GM04504 (cell line): ENCODE measurements around the gene TCF7L1.

Experiments used
- DNase-seq: peaks from one replicate; pipeline ENCODE4 v3.0.0-alpha.2; 2012; ENCODE audit warnings: low read depth

The TCF7L1 gene

DNA sequence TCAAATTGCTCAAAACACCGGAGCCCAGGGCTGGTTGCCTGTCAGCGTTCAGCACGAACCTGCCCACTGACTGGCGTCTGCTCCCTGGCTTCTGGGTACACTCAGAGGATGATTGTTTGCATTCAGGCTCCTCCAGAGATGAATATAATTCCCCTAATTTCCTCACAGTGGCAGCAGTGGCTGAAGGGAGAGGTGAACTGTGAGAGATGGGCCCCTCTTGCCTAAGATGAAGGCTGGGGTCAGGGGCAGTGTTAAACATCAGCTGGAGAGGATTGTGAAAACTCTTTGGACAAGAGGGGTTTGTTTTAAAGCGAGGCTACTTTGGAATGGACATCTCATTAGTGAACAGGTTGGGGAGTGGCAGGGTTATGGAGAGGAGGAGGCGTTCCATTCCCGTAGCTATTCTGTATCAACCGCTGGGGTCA is 31.0 kb downstream of the TCF7L1 start:
- no peak for DNase-seq

DNA sequence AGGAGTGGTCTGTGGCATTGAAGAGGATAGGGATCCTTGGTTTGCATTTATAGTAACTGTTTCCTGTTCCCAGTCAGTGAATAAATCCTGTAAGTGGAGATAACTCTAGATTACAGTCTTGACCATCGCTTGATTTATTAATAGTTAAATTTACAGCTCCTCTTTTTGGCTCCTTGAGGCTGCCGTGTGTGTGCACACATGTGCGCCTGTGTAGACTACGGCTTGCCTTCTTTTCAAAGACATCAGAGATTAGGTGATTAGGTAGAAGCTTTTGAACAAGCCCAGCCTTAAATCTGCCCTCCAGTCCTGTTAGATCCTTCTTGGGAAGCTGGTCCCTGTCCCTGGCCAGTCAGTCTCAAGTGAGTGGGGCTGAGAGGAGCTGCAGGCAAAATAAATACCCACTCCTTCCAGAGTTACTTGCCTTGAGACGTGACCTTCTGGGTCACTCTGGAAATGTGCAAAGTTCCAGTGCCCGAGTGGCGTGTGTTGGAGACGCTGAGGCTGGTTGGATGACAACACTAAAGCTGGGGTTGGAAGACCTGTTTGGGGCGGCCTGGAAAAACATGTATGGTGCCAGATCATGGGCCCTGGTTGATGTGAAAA is 32.0 kb downstream of the TCF7L1 start:
- DNase-seq: no peak

DNA sequence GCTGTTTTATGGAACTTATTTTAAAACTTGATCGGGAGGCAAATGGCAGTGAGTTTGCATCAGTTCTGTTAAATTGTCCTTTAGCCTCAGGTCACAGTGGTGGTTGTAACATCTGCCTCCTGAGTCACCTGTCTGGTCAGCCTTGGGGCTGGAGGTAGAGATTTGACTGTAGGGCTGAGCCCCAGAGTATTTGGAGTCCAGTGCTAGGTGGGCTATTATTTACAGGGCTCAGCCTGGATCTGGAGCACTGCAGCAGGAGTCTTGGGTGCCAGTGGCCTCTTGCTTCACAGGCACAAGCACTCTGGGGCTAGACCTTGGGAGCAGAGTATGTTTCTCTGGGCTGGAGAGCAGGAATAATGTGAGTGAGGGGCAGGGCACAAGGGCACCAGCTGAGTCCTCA is 32.8 kb downstream of the TCF7L1 start:
- DNase-seq: no peak

DNA sequence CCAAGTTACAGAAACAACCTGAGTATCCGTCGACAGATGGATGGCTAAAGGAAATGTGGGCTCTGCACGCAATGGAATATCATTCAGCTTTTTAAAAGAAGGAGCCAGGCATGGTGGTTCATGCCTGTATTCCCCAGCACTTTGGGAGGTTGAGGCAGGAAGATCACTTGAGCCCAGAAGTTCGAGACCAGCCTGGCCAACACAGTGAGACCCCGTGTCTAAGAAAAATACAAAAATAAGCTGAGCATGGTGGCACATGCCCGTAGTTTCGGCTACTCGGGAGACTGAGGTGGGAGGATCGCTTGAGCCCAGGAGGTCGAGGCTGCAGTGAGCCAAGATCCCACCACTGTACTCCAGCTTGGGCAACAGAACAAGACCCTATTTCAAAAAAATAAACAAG is 34.3 kb downstream of the TCF7L1 start:
- no peak for DNase-seq

DNA sequence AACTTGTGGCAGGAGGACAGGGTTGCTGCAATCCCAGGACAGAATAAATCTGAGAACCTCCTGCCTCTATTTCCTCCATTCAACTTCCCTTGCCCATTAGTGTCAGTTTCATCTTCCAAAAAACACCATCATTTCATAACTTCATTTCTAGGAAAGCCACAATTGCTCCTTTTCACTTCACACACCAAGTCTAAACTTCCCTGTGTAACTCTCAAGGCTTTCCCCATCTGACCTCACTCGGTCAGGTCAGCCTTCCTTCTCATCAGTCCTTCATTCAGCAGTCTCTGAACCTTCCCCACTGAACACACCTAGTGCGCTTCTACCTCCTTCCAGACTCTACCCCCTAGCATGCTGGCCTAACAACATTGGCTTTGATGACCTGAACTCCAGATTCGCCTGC is 35.8 kb downstream of the TCF7L1 start:
- DNase-seq: no peak

DNA sequence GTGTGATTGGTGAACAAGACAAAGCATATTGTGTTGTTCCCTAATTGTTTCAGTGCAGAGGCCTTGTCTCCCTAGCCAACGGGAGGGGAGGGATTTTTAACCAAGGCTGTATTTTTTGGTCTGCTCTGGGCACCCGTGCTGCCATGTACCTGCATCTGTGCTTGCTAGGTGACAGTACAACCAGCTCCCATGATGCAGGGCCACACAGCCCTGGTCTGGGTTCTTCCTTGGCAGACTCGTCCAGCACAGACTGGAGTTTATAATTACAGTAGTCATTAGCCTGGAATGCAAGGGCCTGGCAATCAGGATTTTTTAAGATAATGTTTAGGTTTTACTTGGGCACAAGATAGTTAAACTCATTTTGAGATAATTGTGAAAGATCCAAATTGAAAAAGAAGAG is 36.4 kb downstream of the TCF7L1 start:
- DNase-seq: no peak

DNA sequence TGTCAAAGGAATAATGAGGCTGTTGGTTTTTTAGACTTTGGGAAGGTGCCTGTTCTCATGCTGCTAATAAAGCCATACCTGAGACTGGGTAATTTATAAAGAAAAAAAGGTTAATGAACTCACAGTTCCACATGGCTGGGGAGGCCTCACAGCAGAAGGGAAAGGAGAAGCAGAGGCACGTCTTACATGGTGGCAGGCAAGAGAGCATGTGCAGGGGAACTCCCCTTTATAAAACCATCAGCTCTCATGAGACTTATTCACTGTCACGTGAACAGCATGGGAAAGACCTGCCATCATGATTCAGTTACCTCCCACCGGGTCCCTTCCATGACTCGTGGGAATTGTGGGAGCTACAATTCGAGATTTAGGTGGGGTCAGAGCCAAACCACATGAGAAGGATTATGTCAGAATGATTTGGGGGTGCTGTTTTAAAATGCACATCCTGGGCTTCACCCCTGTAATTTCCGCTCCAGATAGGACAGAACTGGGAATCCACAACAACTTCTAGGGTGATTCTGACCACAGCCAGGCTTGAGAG is 37.8 kb downstream of the TCF7L1 start:
- no peak for DNase-seq

DNA sequence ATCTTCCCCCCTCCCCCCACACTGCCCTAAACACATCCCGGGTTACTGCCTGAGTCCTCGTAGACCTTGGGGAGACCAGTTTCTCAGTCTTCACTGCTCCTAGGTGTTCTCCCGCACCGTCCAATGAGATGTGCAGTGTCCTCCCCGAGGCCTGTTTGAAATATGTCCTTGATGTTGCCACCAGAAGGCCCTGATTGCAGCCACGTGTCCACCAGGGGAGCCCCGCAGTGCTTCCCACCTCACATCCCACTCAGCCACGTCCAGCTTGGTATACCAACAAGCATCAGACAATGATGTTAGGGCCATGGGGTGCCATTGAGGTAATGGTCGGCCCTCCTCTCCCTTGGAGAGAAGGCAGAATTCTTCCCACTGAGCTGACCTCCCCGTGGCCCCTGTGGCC is 38.7 kb downstream of the TCF7L1 start:
- DNase-seq: no peak

DNA sequence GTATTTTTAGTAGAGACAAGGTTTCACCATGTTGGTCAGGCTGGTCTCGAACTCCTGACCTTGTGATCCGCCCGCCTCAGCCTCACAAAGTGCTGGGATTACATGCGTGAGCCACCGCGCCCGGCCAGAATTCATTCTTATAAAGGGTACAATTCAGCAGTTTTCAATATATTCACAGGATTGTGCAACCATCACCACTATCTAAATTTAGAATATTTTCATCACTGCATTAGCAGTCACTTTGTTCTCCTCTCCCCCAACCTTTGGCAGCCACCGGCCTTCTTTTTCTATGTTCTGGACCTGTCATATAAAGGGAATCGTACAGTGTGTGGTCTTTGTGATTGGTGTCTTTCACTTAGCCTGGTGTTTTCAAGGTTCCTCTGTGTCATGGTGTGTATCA is 40.7 kb downstream of the TCF7L1 start:
- DNase-seq: no peak

DNA sequence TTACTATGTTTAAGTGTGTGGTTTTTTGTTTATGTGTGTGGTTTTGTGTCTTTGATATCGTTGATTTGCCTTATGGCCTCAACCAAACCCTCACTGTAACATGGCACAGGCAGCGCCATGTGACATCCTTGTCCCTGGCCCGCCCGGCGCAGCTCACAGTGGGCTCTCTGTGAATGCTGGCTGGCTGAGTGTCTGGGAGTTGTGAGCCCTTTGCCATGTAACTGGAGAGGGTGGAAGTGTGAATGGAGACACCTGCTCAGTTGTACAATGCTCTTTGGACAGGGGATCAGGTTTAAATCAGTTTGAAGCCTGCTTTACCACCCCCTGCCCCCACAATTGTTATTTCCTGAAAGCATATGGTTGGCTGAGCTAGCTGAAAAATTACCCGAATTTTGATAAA is 41.8 kb downstream of the TCF7L1 start:
- no peak for DNase-seq

DNA sequence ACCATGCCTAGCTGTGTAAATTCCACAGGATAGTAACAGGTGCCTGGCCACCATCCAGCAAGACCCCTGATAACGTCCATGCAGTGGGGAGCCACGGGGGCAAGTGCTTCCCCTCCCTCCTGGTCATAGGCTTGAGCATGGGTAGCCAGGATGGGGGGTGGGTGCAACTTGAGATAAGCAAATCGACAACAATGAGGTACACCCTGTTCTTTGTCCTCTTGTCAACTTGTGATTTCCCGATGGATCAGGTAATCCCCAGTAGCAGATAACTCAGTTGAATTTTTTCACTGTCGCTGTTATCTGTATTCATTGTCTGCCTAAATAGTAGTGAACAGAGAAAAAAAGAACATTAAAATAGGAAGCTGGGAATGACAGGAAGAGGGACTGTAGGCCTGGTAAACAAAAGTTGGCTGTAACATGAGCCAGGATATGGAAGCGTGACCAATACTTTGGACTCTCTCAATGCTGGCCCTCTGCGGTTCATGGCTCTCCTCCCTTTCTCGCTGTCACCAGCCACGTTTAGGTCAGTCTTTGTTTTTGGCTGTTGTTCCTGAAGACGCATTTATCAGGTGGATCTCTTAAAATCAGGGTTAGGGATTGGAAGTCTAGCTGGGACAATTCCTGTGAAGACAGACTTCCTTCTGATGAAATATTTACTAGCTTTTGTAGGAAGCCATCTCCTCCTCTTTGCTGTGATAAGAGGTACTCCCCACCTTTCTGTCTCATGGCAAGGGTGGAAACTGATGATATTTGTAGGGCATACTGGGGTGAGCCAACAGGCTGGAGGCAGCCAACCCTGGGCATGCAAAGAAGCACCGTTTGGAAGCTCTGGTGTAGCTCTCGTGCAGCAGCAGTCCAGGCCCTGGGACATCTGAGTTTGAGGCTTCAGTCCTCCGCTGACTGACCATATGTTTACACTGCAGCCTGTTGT is 42.4 kb downstream of the TCF7L1 start:
- DNase-seq: no peak

DNA sequence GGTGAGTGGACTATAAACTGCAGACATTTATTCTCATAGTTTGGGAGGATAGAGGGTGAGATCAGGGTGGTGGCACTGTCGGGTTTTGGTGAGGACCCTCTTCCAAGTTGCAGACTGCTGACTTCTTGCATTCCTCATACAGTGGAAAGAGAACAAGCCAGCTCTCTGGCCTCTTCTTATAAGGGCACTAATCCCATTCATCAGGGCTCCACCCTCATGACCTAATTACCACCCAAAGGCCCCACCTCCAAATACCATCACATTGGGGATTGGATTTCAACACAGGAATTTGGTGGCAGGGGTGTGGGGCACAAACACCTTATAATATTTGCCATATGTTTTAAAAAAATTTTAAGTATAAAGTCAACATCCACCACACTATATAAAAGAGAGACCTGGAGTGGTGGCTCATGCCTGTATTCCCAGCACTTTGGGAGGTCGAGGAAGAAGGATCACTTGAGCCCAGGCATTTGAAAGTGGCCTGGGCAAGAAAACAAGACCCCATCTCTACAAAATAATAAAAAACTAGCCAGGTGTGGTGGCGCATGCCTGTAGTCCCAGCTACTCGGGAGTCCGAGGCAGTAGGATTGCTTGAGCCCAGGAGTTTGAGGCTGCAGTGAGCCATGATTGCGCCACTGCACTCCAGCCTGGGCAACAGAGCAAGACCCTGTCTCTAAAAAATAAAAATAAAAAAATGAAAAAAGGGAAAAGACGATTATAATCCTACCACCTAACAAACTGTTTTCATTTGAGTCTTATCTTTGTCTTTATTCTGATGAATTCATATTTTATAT is 44.0 kb downstream of the TCF7L1 start:
- DNase-seq: no peak

DNA sequence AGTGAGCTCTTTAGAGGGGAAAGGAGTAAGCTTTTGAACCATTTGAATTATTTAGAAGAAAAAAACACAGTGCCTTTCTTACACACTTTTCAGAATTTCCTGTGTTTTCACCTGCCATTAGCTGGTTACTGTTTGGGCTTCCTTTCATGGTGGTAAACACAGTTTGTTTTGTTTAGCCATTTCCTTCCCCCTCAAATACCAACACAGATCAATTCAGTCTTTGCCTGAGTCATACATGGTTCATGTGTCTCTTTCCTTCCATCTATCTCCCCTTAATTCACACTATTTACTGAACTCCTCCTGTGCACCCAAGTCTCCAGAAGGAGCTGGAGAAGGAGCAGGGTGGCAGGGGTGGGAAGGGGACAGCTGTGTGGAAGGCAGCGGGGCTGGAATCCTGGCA is 45.0 kb downstream of the TCF7L1 start:
- no peak for DNase-seq

DNA sequence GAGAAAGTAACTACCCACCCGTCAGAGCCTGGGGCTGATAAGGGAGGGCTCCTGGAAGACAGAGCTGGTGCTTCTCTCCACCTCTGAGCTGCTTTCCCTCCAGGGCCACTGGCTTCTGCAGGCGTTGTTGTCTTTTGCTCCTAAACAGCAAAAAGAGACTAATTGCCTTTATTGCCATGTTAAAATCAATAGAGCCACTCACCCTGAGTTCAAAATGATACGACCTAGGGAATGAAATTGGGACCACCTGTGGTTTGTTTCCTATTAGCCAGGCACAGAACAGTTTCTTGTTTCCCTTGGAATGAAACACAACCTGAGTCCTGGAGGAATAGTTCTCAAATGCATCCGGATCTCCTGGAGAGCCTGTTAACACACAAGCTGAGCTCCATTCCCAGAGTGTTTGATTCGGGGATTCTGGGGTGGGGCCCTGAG is 45.8 kb downstream of the TCF7L1 start:
- no peak for DNase-seq

DNA sequence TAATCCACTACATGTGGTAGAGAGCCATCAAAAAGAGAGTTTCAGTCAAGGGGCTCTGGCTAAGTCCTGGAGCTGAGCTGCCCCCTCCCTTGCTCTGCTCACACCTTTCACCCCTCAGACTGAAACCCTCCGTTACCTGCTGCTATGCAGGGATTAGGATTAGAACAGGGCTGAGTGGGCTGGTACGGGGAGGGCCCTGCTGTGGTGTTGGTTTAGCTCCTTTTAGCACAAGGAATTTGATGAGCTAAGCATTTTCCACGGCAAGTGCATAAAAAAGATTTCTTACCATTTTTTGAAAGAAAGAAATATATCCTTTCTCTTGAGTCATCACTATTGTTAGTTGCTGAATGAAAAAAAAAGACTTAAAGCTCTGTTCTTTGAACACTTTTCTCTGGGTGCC is 46.3 kb downstream of the TCF7L1 start:
- DNase-seq: no peak

DNA sequence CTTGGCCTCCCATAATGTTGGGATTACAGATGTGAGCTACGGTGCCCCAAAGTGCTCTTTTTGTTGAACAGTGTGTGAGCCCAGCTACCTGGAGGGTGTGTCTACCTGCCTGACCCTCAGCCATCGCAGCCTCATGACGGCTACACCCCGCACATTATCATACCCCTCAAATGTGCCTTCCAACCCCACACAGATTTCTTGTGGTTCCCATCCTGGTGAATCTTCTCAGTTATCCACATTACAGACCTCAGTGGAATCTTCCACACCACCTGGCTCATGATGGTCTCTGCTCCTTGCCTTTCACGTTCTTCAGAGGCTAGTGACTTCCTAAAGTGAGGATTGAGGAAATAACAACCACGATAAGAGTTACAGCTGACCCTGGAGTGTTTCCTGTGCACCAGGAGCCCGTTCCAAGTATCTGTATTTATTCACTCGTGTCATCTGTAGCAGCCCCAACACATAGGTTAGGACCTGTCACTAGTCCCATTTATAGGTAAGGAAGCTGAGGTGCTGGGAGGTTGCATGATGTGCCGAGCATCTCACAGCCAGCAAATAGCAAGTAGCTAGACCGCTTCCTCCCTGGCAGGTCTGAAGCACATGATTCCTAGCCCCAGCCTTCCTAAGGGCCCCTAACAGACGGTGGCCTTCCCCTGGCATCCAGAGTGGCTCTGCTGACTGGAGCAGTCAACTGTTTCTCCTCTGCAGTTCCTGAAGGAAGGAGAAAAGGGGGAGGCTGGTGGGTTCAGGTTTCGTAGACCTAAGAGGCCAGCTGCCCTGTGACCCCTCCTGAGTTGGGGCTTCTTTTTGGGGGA is 47.3 kb downstream of the TCF7L1 start:
- no peak for DNase-seq

DNA sequence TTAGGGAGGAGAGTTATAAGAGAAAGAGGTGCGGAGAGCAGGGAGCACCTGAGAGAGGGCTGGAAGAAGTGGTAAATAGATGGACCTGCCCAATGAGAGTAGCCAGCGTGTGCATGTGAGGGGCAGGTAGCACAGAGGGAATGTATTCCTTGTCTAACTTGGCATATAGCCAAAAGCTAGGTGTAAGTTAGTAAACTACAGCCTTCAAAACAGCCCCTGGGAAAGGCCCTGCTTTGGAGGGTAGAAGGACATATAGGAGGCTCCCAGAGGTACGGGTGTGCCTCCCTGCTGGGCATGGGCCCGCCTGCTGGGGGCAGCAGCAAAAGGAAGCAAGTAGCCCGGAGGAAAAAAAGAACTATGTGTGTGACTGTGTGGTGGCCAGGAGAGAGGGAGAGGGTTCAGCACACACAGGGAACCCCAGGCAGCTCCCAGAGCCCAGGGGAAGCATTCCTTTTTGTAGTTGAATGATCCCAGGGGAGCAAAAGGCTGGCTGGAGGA is 48.0 kb downstream of the TCF7L1 start:
- no peak for DNase-seq

DNA sequence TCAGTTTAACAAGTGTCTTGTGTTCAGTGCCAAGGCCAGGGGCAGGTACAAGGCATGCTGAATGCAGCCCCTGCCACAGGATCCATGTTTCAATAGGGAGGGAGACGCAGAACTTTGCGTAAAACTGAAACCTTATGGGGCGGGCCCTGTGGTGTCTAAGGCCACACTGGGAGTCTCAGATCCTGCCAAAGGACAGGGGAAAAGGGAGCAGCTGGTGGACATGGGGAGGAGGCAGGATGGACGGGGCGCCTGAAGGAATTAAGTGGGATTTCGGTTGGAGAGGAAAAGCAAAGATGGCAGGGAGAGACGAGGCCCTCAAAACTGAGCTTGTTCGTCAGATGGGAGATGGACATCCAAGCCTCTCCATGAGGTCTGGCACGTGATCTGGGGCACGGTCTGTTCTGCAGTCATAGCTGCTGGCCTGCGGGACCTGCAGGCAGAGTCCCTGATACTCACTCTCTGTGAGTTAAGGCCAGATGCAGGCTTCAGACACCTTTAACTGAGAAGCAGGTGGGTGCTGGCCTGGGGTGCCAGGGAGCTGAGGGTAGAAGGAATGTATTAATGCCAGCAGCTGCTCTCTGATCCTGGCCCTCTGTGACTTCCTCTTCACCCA is 48.8 kb downstream of the TCF7L1 start:
- no peak for DNase-seq

DNA sequence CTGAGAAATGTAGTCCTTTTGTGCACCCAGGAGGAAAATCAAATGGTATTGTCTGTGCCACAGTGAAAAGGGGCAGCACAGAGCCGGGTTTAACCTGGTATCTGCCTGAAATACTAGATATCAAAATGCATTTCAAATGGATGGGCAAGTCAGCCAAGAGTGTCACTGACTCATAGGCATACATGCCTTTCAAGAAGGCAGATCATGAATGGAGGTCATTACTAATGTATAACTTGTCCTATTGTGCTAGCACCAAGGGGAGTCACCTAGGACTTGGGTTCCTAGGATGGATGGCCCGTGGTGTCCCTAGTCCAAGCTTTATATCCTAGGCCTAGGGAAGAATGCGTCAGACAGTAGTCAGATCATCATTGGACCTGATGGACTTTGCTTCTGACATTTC is 49.9 kb downstream of the TCF7L1 start:
- no peak for DNase-seq

DNA sequence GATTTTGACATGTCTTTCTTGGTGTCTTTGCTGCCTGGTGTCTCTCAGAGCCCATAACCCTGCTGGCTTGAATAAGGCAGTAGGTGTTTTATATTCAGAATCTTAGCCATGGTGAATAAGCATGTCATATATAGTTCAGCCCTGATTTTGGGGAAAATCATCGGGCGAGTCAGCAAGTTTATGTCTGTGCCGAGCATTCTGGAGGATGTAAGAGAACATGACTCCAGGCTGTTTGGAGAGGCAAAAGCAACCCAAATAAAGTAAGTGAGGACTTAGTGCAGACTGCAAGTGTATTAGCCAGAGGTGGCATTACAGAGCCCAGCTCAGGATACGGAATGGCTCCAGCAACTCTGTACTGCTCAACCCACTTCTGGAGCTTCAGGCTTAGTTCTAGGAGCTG is 50.3 kb downstream of the TCF7L1 start:
- DNase-seq: no peak

DNA sequence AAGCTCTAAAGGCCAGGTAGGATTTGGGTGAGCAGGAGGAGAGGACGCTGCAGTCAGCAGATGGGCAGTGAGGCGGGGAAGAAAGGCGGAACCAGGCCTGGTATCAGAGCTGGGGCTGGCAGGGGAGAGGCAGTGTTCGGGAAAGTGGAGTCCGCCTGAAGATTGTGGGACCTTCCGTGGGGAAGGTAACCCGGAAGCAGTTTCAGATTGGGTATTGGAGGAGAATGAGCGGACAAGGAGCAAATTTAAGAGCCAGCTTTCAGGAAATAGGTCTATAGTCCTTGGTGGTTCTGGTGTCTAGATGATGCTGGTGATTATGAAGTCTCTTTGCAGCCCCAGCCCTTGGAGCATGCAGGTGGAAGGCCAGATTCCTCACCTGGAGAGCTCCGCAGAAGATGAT is 51.0 kb downstream of the TCF7L1 start:
- no peak for DNase-seq
